K562 (cell line): ENCODE data around the gene GOLGA5. TPM values are rescaled to one million over a fixed set of nuclear protein-coding genes. Genes with fewer than 3 reads are reported as not detected.

ENCODE experiments used
- CC2D1A ChIP-seq: fragments of 450-650 bp; IDR thresholded peaks from 2 replicates; pipeline ENCODE4 v1.6.1; 2017; ENCODE audit warnings: mild to moderate bottlenecking
- CSDE1 ChIP-seq, 2 experiments: fragments of 450-650 bp; IDR thresholded peaks; 2 replicates each; pipeline ENCODE4 v1.6.1; 2016; ENCODE audit warnings: mild to moderate bottlenecking in 1 of 2
- DEAF1 ChIP-seq: fragments of 450-650 bp; formaldehyde crosslinking; IDR thresholded peaks from 2 replicates; pipeline ENCODE4 v1.4.0; 2020; ENCODE audit warnings: mild to moderate bottlenecking, moderate library complexity
- ESRRB ChIP-seq: fragments of 250-450 bp; sonication (Bioruptor Pico); IDR thresholded peaks from 2 replicates; pipeline ENCODE4 v1.5.0; 2020; ENCODE audit warnings: mild to moderate bottlenecking, moderate library complexity, borderline replicate concordance
- FOXO4 ChIP-seq: fragments of 450-650 bp; formaldehyde crosslinking; IDR thresholded peaks from 2 replicates; pipeline ENCODE4 v1.4.0; 2020; ENCODE audit warnings: mild to moderate bottlenecking, moderate library complexity
- HIVEP1 ChIP-seq: fragments of 250-450 bp; sonication (Bioruptor Pico); IDR thresholded peaks from 2 replicates; pipeline ENCODE4 v1.4.0; 2020; ENCODE audit warnings: mild to moderate bottlenecking
- ILF3 ChIP-seq: fragments of 450-650 bp; IDR thresholded peaks from 2 replicates; pipeline ENCODE4 v1.6.1; 2018; ENCODE audit warnings: antibody characterized with exemption, mild to moderate bottlenecking, moderate library complexity, borderline replicate concordance
- ILK ChIP-seq: fragments of 450-650 bp; IDR thresholded peaks from 2 replicates; pipeline ENCODE4 v1.6.1; 2016; ENCODE audit warnings: missing genetic modification characterization, low read depth, mild to moderate bottlenecking, missing compliant biosample characterization, moderate library complexity, borderline replicate concordance
- KAT2B ChIP-seq: IDR thresholded peaks from one replicate; pipeline ENCODE4 v1.6.1; 2012; ENCODE audit warnings: low read depth, mild to moderate bottlenecking, control low read depth, inconsistent platforms, low read length, moderate library complexity
- MIER1 ChIP-seq: fragments of 450-650 bp; IDR thresholded peaks from 2 replicates; pipeline ENCODE4 v1.6.1; 2016; ENCODE audit warnings: antibody characterized with exemption, mild to moderate bottlenecking, low read depth
- NCOA2 ChIP-seq, 2 experiments: fragments of 450-650 bp; IDR thresholded peaks; 2 replicates each; pipeline ENCODE4 v1.6.1; 2018; ENCODE audit warnings: mild to moderate bottlenecking in 2 of 2, moderate library complexity in 1 of 2; ENCODE audit not compliant: partially characterized antibody in 2 of 2
- NCOR1 ChIP-seq: fragments of 450-650 bp; IDR thresholded peaks from 2 replicates; pipeline ENCODE4 v1.6.1; 2016; ENCODE audit warnings: mild to moderate bottlenecking, moderate library complexity
- RAD21 ChIP-seq, 2 experiments: fragments of 250-450 bp in 1 of 2; fragments of 450-650 bp in 1 of 2; sonication (Bioruptor Pico) in 1 of 2; formaldehyde crosslinking in 1 of 2; IDR thresholded peaks in 1 of 2; conservative IDR thresholded peaks in 1 of 2; 2 replicates each; pipeline versions ENCODE4 v1.4.0 to v1.8.0; 2020 to 2022; ENCODE audit warnings: mild to moderate bottlenecking in 2 of 2, moderate library complexity in 1 of 2
- SMAD3 ChIP-seq: fragments of 450-650 bp; formaldehyde crosslinking; conservative IDR thresholded peaks from 2 replicates; pipeline ENCODE4 v1.4.0; 2020; ENCODE audit warnings: mild to moderate bottlenecking
- SMC3 ChIP-seq: conservative IDR thresholded peaks from 2 replicates; pipeline ENCODE4 v1.6.1; 2011; ENCODE audit warnings: low read depth, low read length, improper control_type of control experiment; ENCODE audit not compliant: insufficient read depth
- TCF3 ChIP-seq: sonication (generic); formaldehyde crosslinking; IDR thresholded peaks from 2 replicates; pipeline ENCODE4 v1.4.0; 2020; ENCODE audit warnings: mild to moderate bottlenecking, missing genetic modification reagents
- TRIM28 ChIP-seq: fragments of 450-650 bp; IDR thresholded peaks from 2 replicates; pipeline ENCODE4 v1.6.1; 2017
- ZNF263 ChIP-seq: sonication (generic); formaldehyde crosslinking; IDR thresholded peaks from 2 replicates; pipeline ENCODE4 v1.8.0; 2022; ENCODE audit warnings: mild to moderate bottlenecking, missing genetic modification reagents, borderline replicate concordance
- polyA plus RNA-seq, 8 experiments: library from polyadenylated mRNA; depleted of rRNA in 4 of 8; stranded (reverse) in 5 of 8; unstranded in 3 of 8; fragments of >200 nt; fragmentation: Nextera tagmentation in 2 of 8; fragmentation: Illumina TruSeq in 1 of 8; extraction: Ambion mirVana in 2 of 8; extraction: Trizol in 1 of 8; gene quantifications; 2 replicates each; pipeline versions ENCODE4 v1.2.1 to v1.2.3, GENCODE V29; 2011 to 2014; ENCODE audit warnings: inconsistent platforms in 1 of 8, missing spikeins in 1 of 8
- total RNA-seq, 7 experiments: library from RNA; depleted of rRNA in 6 of 7; stranded (reverse); fragments of >200 nt in 6 of 7; fragmentation: Illumina TruSeq in 2 of 7; extraction: Trizol in 2 of 7; gene quantifications; 2 replicates each; pipeline versions ENCODE4 v1.2.1 to v1.2.3, GENCODE V29; 2011 to 2021; ENCODE audit warnings: low replicate concordance in 1 of 7
- TF ChIP-seq, protein P1 (sequence below), 2 experiments: fragments of 450-650 bp in 1 of 2; sonication (generic) in 1 of 2; formaldehyde crosslinking in 1 of 2; IDR thresholded peaks in 1 of 2; conservative IDR thresholded peaks in 1 of 2; 2 replicates each; pipeline versions ENCODE4 v1.6.1 to v1.8.1; 2016 to 2023; ENCODE audit warnings: mild to moderate bottlenecking in 2 of 2, moderate library complexity in 2 of 2, inconsistent platforms in 1 of 2, missing genetic modification reagents in 1 of 2
- TF ChIP-seq, protein P2 (sequence below): fragments of 450-650 bp; formaldehyde crosslinking; IDR thresholded peaks from 2 replicates; pipeline ENCODE4 v1.4.0; 2020; ENCODE audit warnings: mild to moderate bottlenecking

Gene GOLGA5
- total and polyA plus RNA-seq, 9 of the 15 experiments (the other 6 are each of a cell fraction or from before 2014, with no cell fraction given) = 5.7 to 19.6 (median 12.7) TPM

DNA sequence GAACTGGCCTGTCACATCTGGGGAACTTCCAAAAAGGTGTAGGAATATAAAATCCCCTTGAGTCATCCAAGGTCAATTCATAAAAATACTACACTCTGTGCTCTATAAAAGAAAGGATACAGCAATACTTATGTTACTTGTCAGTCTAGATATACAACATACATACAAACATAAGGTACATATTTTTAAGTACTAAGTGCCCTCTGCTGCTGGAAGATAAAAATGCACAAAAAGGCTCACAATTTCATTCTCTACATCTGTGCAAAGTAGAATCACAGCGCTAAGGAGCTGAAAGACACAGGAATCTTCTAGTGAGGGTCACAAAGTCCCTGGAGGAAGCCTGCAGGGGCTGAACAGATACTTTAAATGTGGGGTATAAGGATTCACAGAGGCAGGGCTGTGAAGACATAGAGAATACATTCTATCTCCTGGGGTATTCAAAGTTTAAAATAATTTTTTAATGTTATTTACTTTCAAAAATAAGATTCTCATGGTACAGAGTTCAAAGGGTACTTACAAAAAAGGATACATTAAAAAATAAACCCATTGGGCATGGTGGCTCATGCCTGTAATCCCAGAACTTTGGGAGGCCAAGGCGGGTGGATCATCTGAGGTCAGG is 10.2 kb upstream of the GOLGA5 start (continued):
- no peak for TF ChIP-seq FOXO4 (CRISPR knock-in tag)
- no peak for TF ChIP-seq TRIM28
- TF ChIP-seq CC2D1A = 0 out of 2 replicates have a peak, but pooled peaks have one; percentile 21
- TF ChIP-seq MIER1 = no peak
- no peak for TF ChIP-seq ILK (tag)
- no peak for TF ChIP-seq CSDE1 (IDR thresholded peaks at IDR 0.05)
- no peak for TF ChIP-seq HIVEP1 (CRISPR knock-in tag)
- TF ChIP-seq ESRRB (CRISPR knock-in tag) = no peak
- TF ChIP-seq NCOA2 (IDR thresholded peaks at IDR 0.05; ENCODE audit: partially characterized antibody in 2 of 2) = no peak
- TF ChIP-seq ZNF263 (CRISPR knock-in tag) = no peak
- TF ChIP-seq KAT2B = no peak
- TF ChIP-seq RAD21 (CRISPR knock-in tag; conservative IDR thresholded peaks at IDR 0.05 in 1 of 2, IDR thresholded peaks at IDR 0.05 in 1 of 2) = peak; percentile 78 to 83
- TF ChIP-seq SMC3 = peak; percentile 52; the same call in 1 of the 2 replicates
- TF ChIP-seq, protein P1, sequence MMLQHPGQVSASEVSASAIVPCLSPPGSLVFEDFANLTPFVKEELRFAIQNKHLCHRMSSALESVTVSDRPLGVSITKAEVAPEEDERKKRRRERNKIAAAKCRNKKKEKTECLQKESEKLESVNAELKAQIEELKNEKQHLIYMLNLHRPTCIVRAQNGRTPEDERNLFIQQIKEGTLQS (IDR thresholded peaks at IDR 0.05) = no peak
- TF ChIP-seq, protein P1 (CRISPR knock-in tag; conservative IDR thresholded peaks at IDR 0.05) = no peak
- no peak for TF ChIP-seq ILF3
- TF ChIP-seq NCOR1 = no peak
- TF ChIP-seq, protein P2, sequence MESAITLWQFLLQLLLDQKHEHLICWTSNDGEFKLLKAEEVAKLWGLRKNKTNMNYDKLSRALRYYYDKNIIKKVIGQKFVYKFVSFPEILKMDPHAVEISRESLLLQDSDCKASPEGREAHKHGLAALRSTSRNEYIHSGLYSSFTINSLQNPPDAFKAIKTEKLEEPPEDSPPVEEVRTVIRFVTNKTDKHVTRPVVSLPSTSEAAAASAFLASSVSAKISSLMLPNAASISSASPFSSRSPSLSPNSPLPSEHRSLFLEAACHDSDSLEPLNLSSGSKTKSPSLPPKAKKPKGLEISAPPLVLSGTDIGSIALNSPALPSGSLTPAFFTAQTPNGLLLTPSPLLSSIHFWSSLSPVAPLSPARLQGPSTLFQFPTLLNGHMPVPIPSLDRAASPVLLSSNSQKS = no peak
- no peak for TF ChIP-seq SMAD3 (CRISPR knock-in tag)
- TF ChIP-seq TCF3 = no peak
- TF ChIP-seq DEAF1 (CRISPR knock-in tag) = peak; percentile 65
